ENCODE measurements around the gene DGUOK.

DGUOK gene

DNA sequence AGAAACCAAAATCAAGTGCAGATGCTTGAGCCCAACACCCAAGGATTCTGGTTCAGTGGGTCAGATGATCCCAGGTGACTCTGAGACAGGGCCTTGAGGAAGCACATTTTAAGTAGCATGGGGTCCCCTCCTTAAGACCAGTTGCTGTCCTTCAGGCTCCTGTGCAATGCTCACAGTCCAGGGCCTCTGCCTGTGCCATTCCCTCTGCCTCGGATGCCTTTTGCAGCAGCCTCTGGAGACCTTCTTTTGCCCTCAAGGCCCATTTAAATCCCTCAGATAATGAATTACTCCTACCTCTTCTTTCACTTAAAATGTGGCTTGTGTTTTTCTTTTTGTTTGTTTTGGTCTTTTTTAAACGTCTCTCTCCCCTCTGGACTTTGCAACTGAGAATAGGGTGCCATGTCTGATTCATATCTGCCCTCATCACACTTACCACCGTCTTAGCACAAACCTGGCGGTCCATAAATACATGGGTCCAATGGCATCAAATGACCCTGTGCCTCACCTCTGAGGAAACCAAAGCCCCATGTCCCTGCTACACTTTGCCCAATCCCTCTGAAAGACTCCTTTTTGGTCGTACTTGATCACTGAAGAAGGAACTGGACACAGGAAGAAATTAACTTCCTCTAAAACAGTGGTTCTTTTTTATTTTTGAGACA lies 19.7 kb upstream of the DGUOK start:
- Histone ChIP-seq H3K9me3 (ENCODE audit: insufficient read depth, low read depth, low read length) (no peaks in the 10 kb centered on the region), H3K27me3 (ENCODE audit: insufficient read depth, low read length) (no peaks in the 10 kb centered on the region), H4K12ac (ENCODE audit: low read depth, low read length) (no peak overlapping the region), H3K4ac (ENCODE audit: low read depth, low read length) (no peak overlapping the region), H4K91ac (ENCODE audit: low read depth, low read length) (no peak overlapping the region), H2BK120ac (ENCODE audit: insufficient read depth, low read length, poor library complexity) (no peak overlapping the region), H3K23ac (ENCODE audit: low read length) (no peak overlapping the region), H3K4me2 (ENCODE audit: low read length) (no peak overlapping the region), H3K4me3 (ENCODE audit: low read depth, low read length) (no peak overlapping the region), H3K27ac (ENCODE audit: low read depth, low read length) (no peak overlapping the region), H3K4me1 (ENCODE audit: control insufficient read depth in 1 of 2, insufficient read depth in 2 of 2, low read length in 2 of 2) (no peaks in the 10 kb centered on the region), H2BK5ac (ENCODE audit: low read depth, low read length, poor library complexity) (no peak overlapping the region), H2AK5ac (ENCODE audit: low read length) (no peak overlapping the region), H3K79me2 (ENCODE audit: control insufficient read depth, insufficient read depth, low read length, poor library complexity) (no peaks in the 10 kb centered on the region), H3K9ac (ENCODE audit: low read length) (no peak overlapping the region), H3K14ac (ENCODE audit: low read length) (no peak overlapping the region), H3K36me3 (ENCODE audit: control insufficient read depth in 1 of 2, insufficient read depth in 2 of 2, low read length in 2 of 2) (no peaks in the 10 kb centered on the region), H4K8ac (ENCODE audit: low read depth, low read length) (no peak overlapping the region), H2BK12ac (ENCODE audit: low read length) (no peak overlapping the region), H3K18ac (ENCODE audit: low read length) (no peak overlapping the region), H3K79me1 (ENCODE audit: low read length) (no peaks in the 10 kb centered on the region), H2AFZ (ENCODE audit: insufficient read depth, low read length, poor library complexity) (no peak overlapping the region)
- DNase-seq, result no peak
- WGBS (ENCODE audit: extremely low coverage, insufficient coverage, insufficient read length), result no CpG with 5 or more reads among the region's 5 CpGs

DNA sequence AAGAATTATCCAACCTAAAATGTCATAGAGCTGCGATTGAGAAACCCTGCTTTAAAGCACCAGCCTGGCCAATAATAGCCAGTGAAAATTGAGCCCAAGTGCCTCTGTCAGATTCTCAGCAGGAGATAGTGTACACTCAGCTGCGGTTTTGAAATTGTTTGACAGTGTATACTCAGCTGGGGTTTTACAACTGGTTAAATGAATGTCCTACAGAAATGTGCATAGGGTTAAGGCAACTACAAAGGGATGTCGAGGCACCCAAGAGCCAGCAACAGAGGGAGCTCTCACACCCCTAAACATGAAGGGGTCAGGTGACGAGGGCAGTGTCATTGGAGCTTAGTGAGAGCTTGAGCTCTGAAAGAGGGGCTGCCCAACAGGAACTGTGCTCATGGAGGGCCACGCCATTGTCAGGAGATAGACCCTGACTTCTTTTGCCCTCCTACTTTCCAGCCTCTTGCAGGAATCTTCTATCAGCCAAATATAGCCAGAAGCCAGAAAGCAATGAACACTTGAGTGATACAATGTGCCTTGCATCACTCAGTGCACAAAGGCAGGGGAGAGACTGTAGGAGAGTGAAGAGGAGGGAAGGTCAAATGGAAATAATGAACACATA lies 18.7 kb upstream of the DGUOK start:
- Histone ChIP-seq H2BK120ac (ENCODE audit: insufficient read depth, low read length, poor library complexity) (no peak overlapping the region), H4K91ac (ENCODE audit: low read depth, low read length) (no peak overlapping the region), H3K79me2 (ENCODE audit: control insufficient read depth, insufficient read depth, low read length, poor library complexity) (no peaks in the 10 kb centered on the region), H3K4me1 (ENCODE audit: control insufficient read depth in 1 of 2, insufficient read depth in 2 of 2, low read length in 2 of 2) (no peaks in the 10 kb centered on the region), H3K79me1 (ENCODE audit: low read length) (no peaks in the 10 kb centered on the region), H3K4ac (ENCODE audit: low read depth, low read length) (no peak overlapping the region), H3K4me3 (ENCODE audit: low read depth, low read length) (no peak overlapping the region), H3K23ac (ENCODE audit: low read length) (no peak overlapping the region), H3K9me3 (ENCODE audit: insufficient read depth, low read depth, low read length) (no peaks in the 10 kb centered on the region), H3K36me3 (ENCODE audit: control insufficient read depth in 1 of 2, insufficient read depth in 2 of 2, low read length in 2 of 2) (no peaks in the 10 kb centered on the region), H4K8ac (ENCODE audit: low read depth, low read length) (no peak overlapping the region), H3K27ac (ENCODE audit: low read depth, low read length) (no peak overlapping the region), H2BK5ac (ENCODE audit: low read depth, low read length, poor library complexity) (no peak overlapping the region), H3K4me2 (ENCODE audit: low read length) (no peak overlapping the region), H3K9ac (ENCODE audit: low read length) (no peak overlapping the region), H3K14ac (ENCODE audit: low read length) (no peak overlapping the region), H2BK12ac (ENCODE audit: low read length) (no peak overlapping the region), H3K27me3 (ENCODE audit: insufficient read depth, low read length) (no peaks in the 10 kb centered on the region), H2AK5ac (ENCODE audit: low read length) (no peak overlapping the region), H3K18ac (ENCODE audit: low read length) (no peak overlapping the region), H2AFZ (ENCODE audit: insufficient read depth, low read length, poor library complexity) (no peak overlapping the region), H4K12ac (ENCODE audit: low read depth, low read length) (no peak overlapping the region)
- DNase-seq, result no peak
- WGBS (ENCODE audit: extremely low coverage, insufficient coverage, insufficient read length), result no CpG with 5 or more reads among the region's 5 CpGs

DNA sequence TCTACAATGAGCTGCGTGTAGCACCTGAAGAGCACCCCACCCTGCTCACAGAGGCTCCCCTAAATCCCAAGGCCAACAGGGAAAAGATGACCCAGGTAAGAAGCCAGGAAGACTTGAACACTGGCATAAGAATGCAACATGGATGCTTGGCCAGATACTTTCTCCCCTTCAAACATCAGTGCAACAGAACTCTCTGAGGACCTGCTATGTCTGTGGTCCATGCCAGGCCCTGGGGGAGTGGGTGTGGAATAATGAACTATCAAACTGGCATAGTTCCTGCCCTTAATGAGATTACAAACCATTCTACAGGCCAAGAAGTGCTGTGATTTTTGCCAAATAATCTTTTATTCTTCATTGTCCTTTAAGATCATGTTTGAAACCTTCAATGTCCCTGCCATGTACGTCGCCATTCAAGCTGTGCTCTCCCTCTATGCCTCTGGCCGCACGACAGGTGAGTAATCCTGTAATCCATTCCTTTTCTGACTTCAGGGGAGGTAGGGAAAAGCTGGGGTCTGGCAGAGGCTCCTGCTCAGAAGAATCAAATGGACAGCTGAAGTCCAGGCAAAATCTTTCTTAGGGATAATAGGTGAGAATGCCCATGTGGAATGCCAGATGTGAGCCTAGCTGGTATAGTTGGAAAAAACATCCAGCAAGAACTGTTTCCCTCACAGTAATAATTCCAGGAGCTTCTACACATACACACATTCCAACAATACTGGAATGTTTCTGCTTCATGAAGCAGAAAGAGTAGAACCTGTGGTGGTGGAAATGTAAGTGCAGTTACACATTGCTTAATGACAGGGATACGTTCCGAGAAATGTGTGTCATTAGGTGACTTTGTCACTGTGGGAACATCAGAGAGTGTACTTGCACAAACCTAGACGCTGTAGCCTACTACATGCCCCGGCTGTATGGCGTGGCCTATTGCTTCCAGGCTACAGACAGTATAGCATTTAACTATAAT lies 17.7 kb upstream of the DGUOK start:
- Histone ChIP-seq H3K4me2 (ENCODE audit: low read length) (no peak overlapping the region), H3K18ac (ENCODE audit: low read length) (no peak overlapping the region), H2BK5ac (ENCODE audit: low read depth, low read length, poor library complexity) (no peak overlapping the region), H4K8ac (ENCODE audit: low read depth, low read length) (no peak overlapping the region), H3K79me2 (ENCODE audit: control insufficient read depth, insufficient read depth, low read length, poor library complexity) (no peaks in the 10 kb centered on the region), H3K4ac (ENCODE audit: low read depth, low read length) (no peak overlapping the region), H3K79me1 (ENCODE audit: low read length) (no peaks in the 10 kb centered on the region), H3K23ac (ENCODE audit: low read length) (no peak overlapping the region), H3K9me3 (ENCODE audit: insufficient read depth, low read depth, low read length) (no peaks in the 10 kb centered on the region), H2AFZ (ENCODE audit: insufficient read depth, low read length, poor library complexity) (no peak overlapping the region), H3K14ac (ENCODE audit: low read length) (no peak overlapping the region), H2AK5ac (ENCODE audit: low read length) (no peak overlapping the region), H3K36me3 (ENCODE audit: control insufficient read depth in 1 of 2, insufficient read depth in 2 of 2, low read length in 2 of 2) (no peaks in the 10 kb centered on the region), H3K27ac (ENCODE audit: low read depth, low read length) (no peak overlapping the region), H4K91ac (ENCODE audit: low read depth, low read length) (no peak overlapping the region), H3K4me3 (ENCODE audit: low read depth, low read length) (no peak overlapping the region), H2BK120ac (ENCODE audit: insufficient read depth, low read length, poor library complexity) (no peak overlapping the region), H3K27me3 (ENCODE audit: insufficient read depth, low read length) (no peaks in the 10 kb centered on the region), H4K12ac (ENCODE audit: low read depth, low read length) (no peak overlapping the region), H2BK12ac (ENCODE audit: low read length) (no peak overlapping the region), H3K9ac (ENCODE audit: low read length) (peak overlapping the region; percentile 2), H3K4me1 (ENCODE audit: control insufficient read depth in 1 of 2, insufficient read depth in 2 of 2, low read length in 2 of 2) (no peaks in the 10 kb centered on the region)
- peak in 1 of 2 donors; percentile 53 for DNase-seq
- no CpG with 5 or more reads among the region's 10 CpGs for WGBS (ENCODE audit: extremely low coverage, insufficient coverage, insufficient read length)

- WGBS (ENCODE audit: extremely low coverage, insufficient coverage, insufficient read length), result no CpG with 5 or more reads among the region's 6 CpGs
- Histone ChIP-seq H3K79me2 (ENCODE audit: control insufficient read depth, insufficient read depth, low read length, poor library complexity) (no peaks in the 10 kb centered on the region), H3K27ac (ENCODE audit: low read depth, low read length) (no peak overlapping the region)
These were observed 15.7 kb upstream of the DGUOK start for GRCh38 chr2:73910873-73911547.

More at GRCh38 chr2:73910873-73911547, 15.7 kb upstream of the DGUOK start:
- no peak overlapping the region for H3K9ac ChIP-seq (ENCODE audit: low read length)
- no peaks in the 10 kb centered on the region for H3K36me3 ChIP-seq (ENCODE audit: control insufficient read depth in 1 of 2, insufficient read depth in 2 of 2, low read length in 2 of 2)
- H3K9me3 ChIP-seq (ENCODE audit: insufficient read depth, low read depth, low read length), result no peaks in the 10 kb centered on the region
- H4K91ac ChIP-seq (ENCODE audit: low read depth, low read length), result no peak overlapping the region
- H3K23ac ChIP-seq (ENCODE audit: low read length), result no peak overlapping the region
- H3K18ac ChIP-seq (ENCODE audit: low read length), result no peak overlapping the region
- no peak overlapping the region for H2AK5ac ChIP-seq (ENCODE audit: low read length)
- H2BK5ac ChIP-seq (ENCODE audit: low read depth, low read length, poor library complexity), result no peak overlapping the region
- no peak overlapping the region for H3K4me3 ChIP-seq (ENCODE audit: low read depth, low read length)
- H3K14ac ChIP-seq (ENCODE audit: low read length), result no peak overlapping the region
- no peaks in the 10 kb centered on the region for H3K79me1 ChIP-seq (ENCODE audit: low read length)
- no peak overlapping the region for H2BK120ac ChIP-seq (ENCODE audit: insufficient read depth, low read length, poor library complexity)
- no peak overlapping the region for H3K4ac ChIP-seq (ENCODE audit: low read depth, low read length)
- no peak overlapping the region for H2AFZ ChIP-seq (ENCODE audit: insufficient read depth, low read length, poor library complexity)
- H3K27me3 ChIP-seq (ENCODE audit: insufficient read depth, low read length), result no peaks in the 10 kb centered on the region
- DNase-seq, result no peak
- no peak overlapping the region for H4K12ac ChIP-seq (ENCODE audit: low read depth, low read length)
- no peak overlapping the region for H4K8ac ChIP-seq (ENCODE audit: low read depth, low read length)
- no peak overlapping the region for H3K4me2 ChIP-seq (ENCODE audit: low read length)
- no peak overlapping the region for H2BK12ac ChIP-seq (ENCODE audit: low read length)
- no peaks in the 10 kb centered on the region for H3K4me1 ChIP-seq (ENCODE audit: control insufficient read depth in 1 of 2, insufficient read depth in 2 of 2, low read length in 2 of 2)
